NT2/D1 (cell line): ENCODE measurements around the gene MRFAP1.
"Not testable (repeated sequence)": the region's sequence is repeated elsewhere in the genome, so short reads cannot be mapped to it uniquely, and the experiment has no call there.

Experiments
- DNase-seq: peaks from one replicate; pipeline ENCODE4 v3.0.0-alpha.2; 2011; ENCODE audit warnings: low read depth, low spot score
- H3K27me3 ChIP-seq: 2 replicates; pipeline ENCODE4 v1.6.0; 2011; ENCODE audit warnings: mild to moderate bottlenecking; ENCODE audit not compliant: insufficient read length, insufficient read depth
- H3K36me3 ChIP-seq: 2 replicates; pipeline ENCODE4 v1.6.1; 2011; ENCODE audit warnings: mild to moderate bottlenecking, low read length, mixed read lengths; ENCODE audit not compliant: insufficient read depth, insufficient read length
- H3K4me1 ChIP-seq: 2 replicates; pipeline ENCODE4 v1.5.1; 2011; ENCODE audit not compliant: insufficient read depth, insufficient read length
- H3K4me3 ChIP-seq: 2 replicates; pipeline ENCODE4 v1.5.1; 2011; ENCODE audit warnings: low read depth; ENCODE audit not compliant: insufficient read length
- H3K9ac ChIP-seq: 2 replicates; pipeline ENCODE4 v1.6.0; 2011; ENCODE audit warnings: low read depth; ENCODE audit not compliant: insufficient read length
- H3K9me3 ChIP-seq: 2 replicates; pipeline ENCODE4 v1.5.1; 2011; ENCODE audit warnings: mild to moderate bottlenecking, low read length; ENCODE audit not compliant: insufficient read depth
- SUZ12 ChIP-seq: IDR thresholded peaks from 2 replicates; pipeline ENCODE4 v1.6.1; 2011; ENCODE audit not compliant: insufficient read length, insufficient read depth; ENCODE audit errors: extremely low read depth
- YY1 ChIP-seq: IDR thresholded peaks from 2 replicates; pipeline ENCODE4 v1.6.1; 2011; ENCODE audit not compliant: insufficient read length, insufficient read depth
- ZNF274 ChIP-seq: IDR thresholded peaks from 2 replicates; pipeline ENCODE4 v1.6.1; 2011; ENCODE audit warnings: mild to moderate bottlenecking, low read depth, low read length

MRFAP1 gene

DNA sequence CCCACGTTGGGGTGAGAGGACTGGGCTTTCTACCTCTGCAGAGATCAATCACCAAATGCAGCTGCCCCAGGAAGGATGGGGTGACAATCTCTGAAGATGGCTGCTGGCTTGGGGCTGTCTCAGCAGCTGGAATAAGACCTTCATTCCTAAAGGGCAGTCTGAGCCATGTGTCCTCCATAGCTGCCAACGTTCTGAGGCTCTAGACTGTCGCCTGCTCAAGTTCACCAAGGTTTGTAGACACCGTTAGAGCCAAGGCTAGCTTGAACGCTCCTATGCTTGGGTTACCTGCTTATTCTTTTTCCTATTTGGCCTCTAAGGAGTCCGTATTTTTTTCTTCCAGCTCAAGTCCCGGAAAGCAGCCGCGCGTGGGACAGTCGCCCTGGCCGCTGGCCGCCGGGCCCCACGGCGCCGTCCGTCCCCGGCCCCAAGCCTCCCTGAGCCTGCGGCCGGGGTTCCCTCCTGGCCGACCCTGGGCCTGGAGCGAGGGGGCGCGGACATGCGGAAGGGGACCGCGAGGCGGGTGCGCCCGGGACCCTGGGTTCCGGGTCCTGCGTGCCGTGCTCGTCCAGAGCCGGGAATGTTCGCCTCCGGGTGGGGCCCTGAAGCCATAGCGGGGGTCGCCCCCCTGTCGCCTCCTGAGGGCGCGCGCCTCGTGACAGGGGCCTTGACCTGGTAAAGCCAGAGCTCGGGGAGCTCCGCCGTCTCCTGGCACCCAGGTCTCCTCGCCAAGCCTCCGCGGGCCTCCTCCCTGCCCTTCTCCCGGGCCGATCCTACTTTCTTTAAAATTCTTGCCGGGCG, 23.3 kb downstream of the MRFAP1 start:
- Histone ChIP-seq H3K36me3 (peaks cover 5% of the 10 kb centered on the region), H3K4me1 (peaks cover 4% of the 10 kb centered on the region), H3K4me3 (peak overlapping the region; percentile 24), H3K9me3 (no peaks in the 10 kb centered on the region), H3K27me3 (peaks cover 23% of the 10 kb centered on the region), H3K9ac (peak overlapping the region; percentile 39)
- DNase-seq: no peak
- no peak for TF ChIP-seq SUZ12
- TF ChIP-seq ZNF274: no peak
- no peak for TF ChIP-seq YY1

GRCh38 chr4:6665320-6665654, 24.8 kb downstream of the MRFAP1 start:
- Histone ChIP-seq H3K9ac (no peak overlapping the region), H3K27me3 (peaks cover 23% of the 10 kb centered on the region), H3K4me1 (peaks cover 4% of the 10 kb centered on the region), H3K4me3 (no peak overlapping the region), H3K9me3 (no peaks in the 10 kb centered on the region), H3K36me3 (peaks cover 15% of the 10 kb centered on the region)
- no peak for TF ChIP-seq YY1
- TF ChIP-seq ZNF274: no peak
- no peak for TF ChIP-seq SUZ12
- DNase-seq: no peak

DNA sequence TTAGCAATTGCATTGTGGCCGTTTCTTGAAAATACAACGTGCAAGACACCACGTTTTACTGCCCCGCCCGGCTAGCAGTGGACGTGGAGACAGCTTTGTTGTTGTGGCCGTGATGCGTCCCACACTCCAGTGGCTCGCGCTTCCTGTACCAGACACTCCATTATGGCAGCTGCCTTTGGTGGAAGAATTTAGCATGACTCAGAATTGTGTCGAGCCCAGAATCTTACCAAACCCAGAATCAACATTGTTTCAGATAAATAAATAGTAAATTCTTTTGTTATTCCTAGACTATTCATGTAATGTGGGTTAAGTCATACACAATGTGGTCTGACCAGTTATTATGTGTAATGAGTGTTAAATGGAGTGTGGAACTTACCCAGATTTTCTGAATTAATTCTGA, 27.9 kb downstream of the MRFAP1 start:
- Histone ChIP-seq H3K9ac (no peak overlapping the region), H3K27me3 (peaks cover 9% of the 10 kb centered on the region), H3K36me3 (peaks cover 21% of the 10 kb centered on the region), H3K4me1 (peaks cover 4% of the 10 kb centered on the region), H3K4me3 (no peak overlapping the region), H3K9me3 (peaks cover 14% of the 10 kb centered on the region; the same call in 1 of the 2 replicates)
- DNase-seq: no peak
- TF ChIP-seq YY1 (no peak), ZNF274 (no peak), SUZ12 (no peak)

- Histone ChIP-seq H3K4me3 (no peak overlapping the region), H3K27me3 (no peaks in the 10 kb centered on the region), H3K9me3 (peaks cover 14% of the 10 kb centered on the region; the same call in 1 of the 2 replicates), H3K4me1 (no peaks in the 10 kb centered on the region), H3K36me3 (peaks cover 36% of the 10 kb centered on the region), H3K9ac (no peak overlapping the region)
- no peak for TF ChIP-seq ZNF274
- TF ChIP-seq SUZ12: no peak
- TF ChIP-seq YY1: no peak
- DNase-seq: no peak
Measured at GRCh38 chr4:6671648-6672047, 31.2 kb downstream of the MRFAP1 start.

- H3K9ac ChIP-seq: no peak overlapping the region
- H3K4me3 ChIP-seq: no peak overlapping the region
- peaks cover 4% of the 10 kb centered on the region for H3K4me1 ChIP-seq
- no peak for DNase-seq
- H3K9me3 ChIP-seq: peaks cover 14% of the 10 kb centered on the region; the same call in 1 of the 2 replicates
- H3K27me3 ChIP-seq: no peaks in the 10 kb centered on the region
- TF ChIP-seq SUZ12: no peak
- TF ChIP-seq ZNF274: no peak
- no peak for TF ChIP-seq YY1
- peaks cover 40% of the 10 kb centered on the region for H3K36me3 ChIP-seq
Measured at GRCh38 chr4:6672131-6672530, 31.6 kb downstream of the MRFAP1 start.

- not testable (repeated sequence) for H3K9ac ChIP-seq, H3K4me3 ChIP-seq, H3K4me1 ChIP-seq, H3K27me3 ChIP-seq, DNase-seq
- H3K36me3 ChIP-seq: peaks cover 46% of the 10 kb centered on the region
- H3K9me3 ChIP-seq: peaks cover 14% of the 10 kb centered on the region; the same call in 1 of the 2 replicates
Measured at GRCh38 chr4:6672541-6673190, 32.2 kb downstream of the MRFAP1 start.

- Histone ChIP-seq H3K36me3 (peaks cover 46% of the 10 kb centered on the region), H3K4me3 (peak overlapping the region; percentile 88), H3K9me3 (peaks cover 14% of the 10 kb centered on the region; the same call in 1 of the 2 replicates), H3K9ac (peak overlapping the region; percentile 91)
- H3K4me1 ChIP-seq, H3K27me3 ChIP-seq, DNase-seq: not testable (repeated sequence)
Measured at GRCh38 chr4:6673191-6673659, 32.7 kb downstream of the MRFAP1 start.
